ENCODE results near the gene FDXR.

FDXR gene

GRCh38 chr17:74842146-74842598 lies 30.6 kb downstream of the FDXR start:
- no peak overlapping the region for H3K27ac ChIP-seq (replicated peaks)
- no peak for DNase-seq (ENCODE audit: low read depth in 1 of 2, low spot score in 1 of 2)
- H3K4me3 ChIP-seq (replicated peaks; ENCODE audit: insufficient read depth, low read length) = no peak overlapping the region
- no peaks in the 10 kb centered on the region for H3K27me3 ChIP-seq (ENCODE audit: insufficient read depth, poor library complexity, severe bottlenecking)
- TF ChIP-seq GABPA (IDR thresholded peaks at IDR 0.05; ENCODE audit: low read depth) (no peak), POLR2AphosphoS5 (IDR thresholded peaks at IDR 0.05; ENCODE audit: low read depth) (no peak), REST (IDR thresholded peaks at IDR 0.05; ENCODE audit: insufficient replicate concordance, low read depth) (no peak), SPI1 (IDR thresholded peaks at IDR 0.05; ENCODE audit: borderline replicate concordance, low read depth) (no peak), CTCF (IDR thresholded peaks at IDR 0.05; ENCODE audit: insufficient read depth, low read length) (no peak)

- H3K27ac ChIP-seq (replicated peaks) = no peak overlapping the region
- no peaks in the 10 kb centered on the region for H3K27me3 ChIP-seq (ENCODE audit: insufficient read depth, poor library complexity, severe bottlenecking)
- peak; percentile 51 to 66 for DNase-seq (ENCODE audit: low read depth in 1 of 2, low spot score in 1 of 2)
- H3K4me3 ChIP-seq (replicated peaks; ENCODE audit: insufficient read depth, low read length) = no peak overlapping the region
- no peak for TF ChIP-seq POLR2AphosphoS5 (IDR thresholded peaks at IDR 0.05; ENCODE audit: low read depth)
- peak; percentile 94 for TF ChIP-seq SPI1 (IDR thresholded peaks at IDR 0.05; ENCODE audit: borderline replicate concordance, low read depth)
Observed at GRCh38 chr17:74840989-74841666, 31.7 kb downstream of the FDXR start.

- Histone ChIP-seq H3K27ac (replicated peaks) (no peak overlapping the region), H3K27me3 (ENCODE audit: insufficient read depth, poor library complexity, severe bottlenecking) (no peaks in the 10 kb centered on the region), H3K4me3 (replicated peaks; ENCODE audit: insufficient read depth, low read length) (no peak overlapping the region)
- TF ChIP-seq GABPA (IDR thresholded peaks at IDR 0.05; ENCODE audit: low read depth) (no peak), REST (IDR thresholded peaks at IDR 0.05; ENCODE audit: insufficient replicate concordance, low read depth) (no peak), POLR2AphosphoS5 (IDR thresholded peaks at IDR 0.05; ENCODE audit: low read depth) (no peak), CTCF (IDR thresholded peaks at IDR 0.05; ENCODE audit: insufficient read depth, low read length) (no peak), SPI1 (IDR thresholded peaks at IDR 0.05; ENCODE audit: borderline replicate concordance, low read depth) (no peak)
- no peak for DNase-seq (ENCODE audit: low read depth in 1 of 2, low spot score in 1 of 2)
Observed at GRCh38 chr17:74839990-74840852, 32.6 kb downstream of the FDXR start.

GRCh38 chr17:74838274-74838673 lies 34.5 kb downstream of the FDXR start:
- no peak overlapping the region for H3K27ac ChIP-seq (replicated peaks)
- no peak overlapping the region for H3K4me3 ChIP-seq (replicated peaks; ENCODE audit: insufficient read depth, low read length)
- no peak for TF ChIP-seq GABPA (IDR thresholded peaks at IDR 0.05; ENCODE audit: low read depth)
- no peak for TF ChIP-seq REST (IDR thresholded peaks at IDR 0.05; ENCODE audit: insufficient replicate concordance, low read depth)
- no peak for TF ChIP-seq CTCF (IDR thresholded peaks at IDR 0.05; ENCODE audit: insufficient read depth, low read length)
- TF ChIP-seq POLR2AphosphoS5 (IDR thresholded peaks at IDR 0.05; ENCODE audit: low read depth) = no peak
- TF ChIP-seq SPI1 (IDR thresholded peaks at IDR 0.05; ENCODE audit: borderline replicate concordance, low read depth) = no peak
- DNase-seq (ENCODE audit: low read depth in 1 of 2, low spot score in 1 of 2) = no peak
- no peaks in the 10 kb centered on the region for H3K27me3 ChIP-seq (ENCODE audit: insufficient read depth, poor library complexity, severe bottlenecking)
